Hepatocyte (in vitro differentiated cells): ENCODE data around the gene ZNF750.

Source experiments
- EZH2 ChIP-seq: fragments of 200-600 bp; sonication (generic); IDR thresholded peaks from 2 replicates; pipeline ENCODE4 v1.6.1; 2016; ENCODE audit warnings: antibody characterized with exemption, mild to moderate bottlenecking, borderline replicate concordance
- TF ChIP-seq, protein P1 (sequence below): fragments of 200-600 bp; sonication (generic); IDR thresholded peaks from 2 replicates; pipeline ENCODE4 v1.5.1; 2016; ENCODE audit warnings: antibody characterized with exemption, mild to moderate bottlenecking; ENCODE audit not compliant: poor library complexity

DNA sequence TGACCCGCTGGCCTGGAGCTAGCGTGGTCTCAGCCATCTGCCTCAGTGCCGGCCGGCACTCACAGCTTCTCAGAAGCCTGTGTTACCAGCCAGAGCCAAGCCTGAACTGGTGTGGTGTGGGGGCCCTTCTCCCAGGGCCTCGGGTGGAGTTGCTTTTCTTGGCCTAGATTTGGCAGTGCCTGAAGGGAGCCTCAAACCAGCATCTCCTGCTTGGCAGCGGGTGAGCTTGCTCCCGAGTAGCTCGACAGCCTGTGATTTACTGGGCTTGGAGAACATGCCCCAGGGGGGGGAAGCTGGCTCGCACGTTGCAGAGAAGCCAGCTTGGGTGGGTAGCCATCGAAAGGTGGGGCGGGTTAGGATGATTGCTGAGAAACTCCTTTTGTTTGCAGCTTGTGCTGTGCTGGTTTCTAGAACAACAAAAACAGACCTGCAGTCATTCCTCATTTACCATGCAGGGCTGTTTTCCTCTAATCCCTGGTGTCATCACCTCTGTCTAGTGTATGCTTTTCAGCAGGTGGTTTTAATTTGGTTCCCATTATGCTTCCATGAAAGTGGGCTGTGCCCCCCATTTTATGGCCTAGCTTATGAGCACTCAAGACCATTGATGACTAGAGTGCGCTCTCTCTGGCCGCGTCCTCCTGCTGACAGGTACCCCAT is 45.7 kb downstream of the ZNF750 start:
- TF ChIP-seq, protein P1, sequence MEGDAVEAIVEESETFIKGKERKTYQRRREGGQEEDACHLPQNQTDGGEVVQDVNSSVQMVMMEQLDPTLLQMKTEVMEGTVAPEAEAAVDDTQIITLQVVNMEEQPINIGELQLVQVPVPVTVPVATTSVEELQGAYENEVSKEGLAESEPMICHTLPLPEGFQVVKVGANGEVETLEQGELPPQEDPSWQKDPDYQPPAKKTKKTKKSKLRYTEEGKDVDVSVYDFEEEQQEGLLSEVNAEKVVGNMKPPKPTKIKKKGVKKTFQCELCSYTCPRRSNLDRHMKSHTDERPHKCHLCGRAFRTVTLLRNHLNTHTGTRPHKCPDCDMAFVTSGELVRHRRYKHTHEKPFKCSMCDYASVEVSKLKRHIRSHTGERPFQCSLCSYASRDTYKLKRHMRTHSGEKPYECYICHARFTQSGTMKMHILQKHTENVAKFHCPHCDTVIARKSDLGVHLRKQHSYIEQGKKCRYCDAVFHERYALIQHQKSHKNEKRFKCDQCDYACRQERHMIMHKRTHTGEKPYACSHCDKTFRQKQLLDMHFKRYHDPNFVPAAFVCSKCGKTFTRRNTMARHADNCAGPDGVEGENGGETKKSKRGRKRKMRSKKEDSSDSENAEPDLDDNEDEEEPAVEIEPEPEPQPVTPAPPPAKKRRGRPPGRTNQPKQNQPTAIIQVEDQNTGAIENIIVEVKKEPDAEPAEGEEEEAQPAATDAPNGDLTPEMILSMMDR, result no peak
- TF ChIP-seq EZH2, result no peak
